Karpas-422 (cell line): Measurements from ENCODE around the gene MAP3K21. TPM values are rescaled to one million over a fixed set of nuclear protein-coding genes. Genes with fewer than 3 reads are reported as not detected.

ENCODE experiments used
- DNase-seq: peaks from one replicate; pipeline ENCODE4 v3.0.0-alpha.2; 2015
- H2AFZ ChIP-seq: fragments of 200-600 bp; sonication (generic); 2 replicates; pipeline ENCODE4 v1.6.1; 2014; ENCODE audit warnings: antibody characterized with exemption, low read length, mixed read lengths
- H3K27ac ChIP-seq: fragments of 200-600 bp; sonication (generic); 2 replicates; pipeline ENCODE4 v1.5.1; 2014; ENCODE audit warnings: mild to moderate bottlenecking, low read length, moderate library complexity
- H3K27me3 ChIP-seq: fragments of 200-600 bp; sonication (generic); 2 replicates; pipeline ENCODE4 v1.6.1; 2014; ENCODE audit warnings: low read length, mixed read lengths
- H3K36me3 ChIP-seq: fragments of 200-600 bp; sonication (generic); 2 replicates; pipeline ENCODE4 v1.6.1; 2014; ENCODE audit warnings: low read length, mixed read lengths; ENCODE audit not compliant: insufficient read depth
- H3K4me1 ChIP-seq: fragments of 200-600 bp; sonication (generic); 2 replicates; pipeline ENCODE4 v1.6.1; 2014; ENCODE audit warnings: mild to moderate bottlenecking, low read length, mixed read lengths
- H3K4me2 ChIP-seq: fragments of 200-600 bp; sonication (generic); 2 replicates; pipeline ENCODE4 v1.6.1; 2014; ENCODE audit warnings: low read length, low read depth, mild to moderate bottlenecking; ENCODE audit not compliant: poor library complexity, severe bottlenecking
- H3K4me3 ChIP-seq: fragments of 200-600 bp; sonication (generic); 2 replicates; pipeline ENCODE4 v1.5.1; 2014; ENCODE audit warnings: mild to moderate bottlenecking, antibody characterized with exemption, low read length, mixed read lengths
- H3K79me2 ChIP-seq: fragments of 200-600 bp; sonication (generic); 2 replicates; pipeline ENCODE4 v1.6.1; 2014; ENCODE audit warnings: mild to moderate bottlenecking, low read length, mixed read lengths
- H3K9ac ChIP-seq: fragments of 200-600 bp; sonication (generic); 2 replicates; pipeline ENCODE4 v1.6.0; 2014; ENCODE audit warnings: low read length
- H3K9me2 ChIP-seq: fragments of 200-600 bp; sonication (generic), shearing (Covaris generic); replicated peaks from 2 replicates; pipeline ENCODE4 v1.6.0; 2014; ENCODE audit warnings: mild to moderate bottlenecking, low read length, moderate library complexity; ENCODE audit not compliant: insufficient read depth
- H3K9me3 ChIP-seq: fragments of 300-700, 200-600 bp; sonication (generic); 2 replicates; pipeline ENCODE4 v1.6.1; 2014; ENCODE audit warnings: low read length, mixed read lengths
- H4K20me1 ChIP-seq: fragments of 200-600 bp; sonication (generic); 2 replicates; pipeline ENCODE4 v1.6.1; 2014; ENCODE audit warnings: mild to moderate bottlenecking, antibody characterized with exemption, low read length, low read depth; ENCODE audit not compliant: insufficient read depth
- total RNA-seq: library from RNA; depleted of rRNA; stranded (reverse); fragments of >200 nt; shearing (Covaris generic); gene quantifications from 2 replicates; pipeline ENCODE4 v1.2.3, GENCODE V29; 2014; ENCODE audit warnings: low replicate concordance

Gene MAP3K21
- total RNA-seq, 1 experiment from 2014 or later: 3.4 TPM

GRCh38 chr1:233328142-233328921 lies 808 bp downstream of the MAP3K21 start:
- H3K4me3 ChIP-seq: peak overlapping the region; percentile 70
- H3K27ac ChIP-seq: no peak overlapping the region
- H3K9ac ChIP-seq: peak overlapping the region; percentile 71
- H3K9me3 ChIP-seq: no peaks in the 10 kb centered on the region
- H3K9me2 ChIP-seq: no peaks in the 10 kb centered on the region
- H3K4me1 ChIP-seq: peaks cover 19% of the 10 kb centered on the region
- peak overlapping the region; percentile 96 for H3K4me2 ChIP-seq
- no peaks in the 10 kb centered on the region for H3K36me3 ChIP-seq
- peak overlapping the region; percentile 92 for H2AFZ ChIP-seq
- no peaks in the 10 kb centered on the region; the same call in 1 of the 2 replicates for H4K20me1 ChIP-seq
- DNase-seq: peak; percentile 63
- no peaks in the 10 kb centered on the region for H3K27me3 ChIP-seq
- no peaks in the 10 kb centered on the region for H3K79me2 ChIP-seq

GRCh38 chr1:233331676-233332519 lies 4.4 kb downstream of the MAP3K21 start:
- peaks cover 17% of the 10 kb centered on the region for H3K4me1 ChIP-seq
- H3K4me3 ChIP-seq: no peak overlapping the region
- no peak overlapping the region for H3K27ac ChIP-seq
- no peaks in the 10 kb centered on the region for H3K79me2 ChIP-seq
- H3K36me3 ChIP-seq: no peaks in the 10 kb centered on the region
- DNase-seq: no peak
- H3K9me2 ChIP-seq: no peaks in the 10 kb centered on the region
- no peaks in the 10 kb centered on the region for H3K9me3 ChIP-seq
- H3K27me3 ChIP-seq: no peaks in the 10 kb centered on the region
- H2AFZ ChIP-seq: no peak overlapping the region
- no peak overlapping the region for H3K9ac ChIP-seq
- no peak overlapping the region for H3K4me2 ChIP-seq
- H4K20me1 ChIP-seq: peaks cover 4% of the 10 kb centered on the region; the same call in 1 of the 2 replicates

GRCh38 chr1:233333086-233333485 lies 5.6 kb downstream of the MAP3K21 start:
- no peak overlapping the region for H3K4me3 ChIP-seq
- H3K9me3 ChIP-seq: no peaks in the 10 kb centered on the region
- H3K4me1 ChIP-seq: peaks cover 11% of the 10 kb centered on the region
- no peaks in the 10 kb centered on the region for H3K27me3 ChIP-seq
- no peak overlapping the region for H3K27ac ChIP-seq
- H3K9ac ChIP-seq: no peak overlapping the region
- H4K20me1 ChIP-seq: peaks cover 4% of the 10 kb centered on the region; the same call in 1 of the 2 replicates
- no peak overlapping the region for H2AFZ ChIP-seq
- DNase-seq: no peak
- H3K36me3 ChIP-seq: no peaks in the 10 kb centered on the region
- no peaks in the 10 kb centered on the region for H3K79me2 ChIP-seq
- H3K9me2 ChIP-seq: no peaks in the 10 kb centered on the region
- H3K4me2 ChIP-seq: no peak overlapping the region

GRCh38 chr1:233334092-233334491 lies 6.6 kb downstream of the MAP3K21 start:
- H3K27ac ChIP-seq: no peak overlapping the region
- H3K9me2 ChIP-seq: no peaks in the 10 kb centered on the region
- no peaks in the 10 kb centered on the region for H3K27me3 ChIP-seq
- H3K4me1 ChIP-seq: peaks cover 11% of the 10 kb centered on the region
- no peak overlapping the region for H3K4me2 ChIP-seq
- no peak overlapping the region for H3K9ac ChIP-seq
- H3K9me3 ChIP-seq: no peaks in the 10 kb centered on the region
- H3K36me3 ChIP-seq: no peaks in the 10 kb centered on the region
- H4K20me1 ChIP-seq: peaks cover 4% of the 10 kb centered on the region; the same call in 1 of the 2 replicates
- DNase-seq: no peak
- H2AFZ ChIP-seq: no peak overlapping the region
- H3K4me3 ChIP-seq: no peak overlapping the region
- H3K79me2 ChIP-seq: no peaks in the 10 kb centered on the region

- H3K79me2 ChIP-seq: no peaks in the 10 kb centered on the region
- H3K9me2 ChIP-seq: no peaks in the 10 kb centered on the region
- H3K27me3 ChIP-seq: no peaks in the 10 kb centered on the region
- no peaks in the 10 kb centered on the region for H3K36me3 ChIP-seq
- no peak overlapping the region for H2AFZ ChIP-seq
- H4K20me1 ChIP-seq: peaks cover 13% of the 10 kb centered on the region; the same call in 1 of the 2 replicates
- DNase-seq: no peak
- peaks cover 11% of the 10 kb centered on the region for H3K4me1 ChIP-seq
- no peak overlapping the region for H3K4me3 ChIP-seq
- no peak overlapping the region for H3K27ac ChIP-seq
- no peak overlapping the region for H3K9ac ChIP-seq
- no peaks in the 10 kb centered on the region for H3K9me3 ChIP-seq
- H3K4me2 ChIP-seq: no peak overlapping the region
These were observed 9.3 kb downstream of the MAP3K21 start for GRCh38 chr1:233336554-233337456.

- Histone ChIP-seq H4K20me1 (peaks cover 18% of the 10 kb centered on the region; the same call in 1 of the 2 replicates), H3K27me3 (no peaks in the 10 kb centered on the region), H3K9ac (no peak overlapping the region), H3K79me2 (no peaks in the 10 kb centered on the region), H3K27ac (no peak overlapping the region), H3K4me2 (no peak overlapping the region), H3K9me3 (no peaks in the 10 kb centered on the region), H3K4me3 (no peak overlapping the region), H3K4me1 (peaks cover 11% of the 10 kb centered on the region), H2AFZ (no peak overlapping the region), H3K36me3 (no peaks in the 10 kb centered on the region), H3K9me2 (no peaks in the 10 kb centered on the region)
- no peak for DNase-seq
These were observed 10.0 kb downstream of the MAP3K21 start for GRCh38 chr1:233337505-233337904.

GRCh38 chr1:233338102-233338501 lies 10.6 kb downstream of the MAP3K21 start:
- Histone ChIP-seq H4K20me1 (peaks cover 22% of the 10 kb centered on the region), H2AFZ (no peak overlapping the region), H3K9ac (no peak overlapping the region; the same call in 1 of the 2 replicates), H3K27ac (no peak overlapping the region), H3K9me3 (no peaks in the 10 kb centered on the region), H3K27me3 (no peaks in the 10 kb centered on the region), H3K36me3 (no peaks in the 10 kb centered on the region), H3K4me2 (peak overlapping the region; percentile 38), H3K79me2 (no peaks in the 10 kb centered on the region), H3K4me1 (peaks cover 11% of the 10 kb centered on the region), H3K4me3 (no peak overlapping the region), H3K9me2 (no peaks in the 10 kb centered on the region)
- no peak for DNase-seq
